Measurements from ENCODE around the gene DENND5A.

DNA sequence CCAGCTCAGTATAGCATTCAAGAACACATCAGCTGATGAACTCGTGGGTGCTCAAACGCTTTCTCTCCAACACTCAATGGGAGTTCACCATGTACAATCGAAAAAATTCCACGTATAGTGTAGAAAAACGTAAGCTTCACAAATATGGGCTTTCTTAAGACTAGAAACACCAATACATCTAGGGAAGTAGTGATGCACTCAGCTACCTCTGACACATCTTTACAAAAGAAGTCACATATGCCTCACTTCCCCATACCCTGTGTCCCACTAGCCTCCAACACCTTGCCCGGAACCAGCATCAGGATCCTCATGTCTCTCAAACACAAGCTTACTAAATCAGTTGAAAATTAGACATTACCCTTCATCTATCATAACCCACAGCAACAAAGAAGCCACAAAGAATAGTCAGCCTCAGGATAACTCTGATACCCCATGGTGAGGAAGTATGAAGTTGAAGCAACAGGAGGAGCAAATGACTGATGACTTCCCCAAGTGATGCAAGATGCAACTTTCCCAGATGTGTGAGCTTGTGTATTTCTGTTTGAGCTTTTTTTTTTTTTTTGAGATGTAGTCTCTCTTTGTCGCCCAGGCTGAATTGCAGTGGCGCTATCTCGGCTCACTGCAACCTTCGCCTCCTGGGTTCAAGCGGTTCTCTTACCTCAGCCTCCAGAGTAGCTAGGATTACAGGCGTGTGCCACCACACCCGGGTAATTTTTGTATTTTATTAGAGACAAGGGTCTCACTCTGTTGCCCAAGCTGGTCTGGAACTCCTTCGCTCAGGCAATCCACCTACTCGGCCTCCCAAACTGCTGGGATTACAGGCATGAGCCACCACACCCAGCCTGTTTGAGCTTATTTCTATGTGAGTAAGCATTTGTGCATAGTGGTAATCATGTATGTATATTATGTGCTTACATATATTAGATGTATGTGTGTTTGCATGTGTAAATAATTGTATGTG is 8.5 kb upstream of the DENND5A start:
- no peak for TF ChIP-seq POLR2A (IDR thresholded peaks at IDR 0.05)
- no peak for TF ChIP-seq CTCF (IDR thresholded peaks at IDR 0.05)

Data from Peyer's patch (tissue), 4 donors.